Erythroblast (primary cell): ENCODE measurements around the gene UBASH3B.

ENCODE experiments used
- GATA1 ChIP-seq: IDR thresholded peaks from 2 replicates; pipeline ENCODE4 v1.6.1; 2011; ENCODE audit warnings: low read depth, mild to moderate bottlenecking, control low read depth, low read length, moderate library complexity
- POLR2A ChIP-seq: IDR thresholded peaks from 2 replicates; pipeline ENCODE4 v1.6.1; 2011; ENCODE audit warnings: mild to moderate bottlenecking, low read length

- no peak for TF ChIP-seq POLR2A
- TF ChIP-seq GATA1: no peak
Measured at GRCh38 chr11:122851366-122851966, 195.9 kb downstream of the UBASH3B start.
